HepG2 (cell line): ENCODE data around the gene TSEN54. TPM values are rescaled to one million over a fixed set of nuclear protein-coding genes. Genes with fewer than 3 reads are reported as not detected.
A peak's percentile ranks its signal among the peaks of the same experiment; 100 is the strongest.

Experiments used
- ATAC-seq: fragments of 200-7000 bp; cut with Tn5 transposase; 3 replicates; pipeline ENCODE4 v1.9.1; 2020; ENCODE audit warnings: mild to moderate bottlenecking, moderate library complexity
- BruUV-seq: library from RNA; stranded (reverse); fragments of 400-500 nt; replicated peaks from 2 replicates; lab custom pipeline; 2021; lab: Mats Ljungman, UMichigan
- CTCF ChIA-PET: fragments of 300-600 bp; formaldehyde crosslinking; extraction: SDS; loops from one replicate; lab custom pipeline; 2021; ENCODE audit warnings: low total read pairs, inconsistent platforms, low intra/inter-chr PET ratio; lab: Yijun Ruan, JAX
- POLR2A ChIA-PET: fragments of 350-600 bp; sonication (Branson Sonifier 250); formaldehyde crosslinking; loops from one replicate; lab custom pipeline; 2020; ENCODE audit warnings: antibody characterized with exemption, inconsistent platforms; lab: Yijun Ruan, JAX
- DNase-seq: peaks from one replicate; pipeline ENCODE4 v3.0.0-alpha.2; 2015; ENCODE audit warnings: low spot score
- FAIRE-seq: peaks from 3 replicates; lab custom pipeline; 2011; peaks lifted over from hg19 to GRCh38; lab: Jason Lieb, UNC
- H2AFZ ChIP-seq: one replicate; pipeline ENCODE4 v1.6.1; 2011; ENCODE audit warnings: low read length, inconsistent platforms
- H3K27ac ChIP-seq: fragments of 300-600 bp; 3 replicates; pipeline ENCODE4 v1.8.0; 2011; ENCODE audit warnings: mixed run types, mild to moderate bottlenecking, mixed read lengths, low read length, inconsistent platforms; ENCODE audit not compliant: insufficient read depth; ENCODE audit errors: extremely low read length
- H3K27me3 ChIP-seq, 2 experiments: fragments of 200-600 bp in 1 of 2; 2 replicates in 1 of 2; 3 replicates in 1 of 2; pipeline versions ENCODE4 v1.6.0 to v1.8.0; 2011; ENCODE audit warnings: low read length in 2 of 2, mild to moderate bottlenecking in 2 of 2, moderate library complexity in 2 of 2, inconsistent platforms in 1 of 2; ENCODE audit not compliant: insufficient read depth in 2 of 2, control insufficient read depth in 1 of 2
- H3K36me3 ChIP-seq, 2 experiments: fragments of 200-600 bp in 1 of 2; replicated peaks in 1 of 2; 2 replicates in 1 of 2; 3 replicates in 1 of 2; pipeline versions ENCODE4 v1.5.1 to v1.8.0; 2011; ENCODE audit warnings: low read length in 2 of 2, inconsistent platforms in 1 of 2; ENCODE audit not compliant: insufficient read depth in 2 of 2, control insufficient read depth in 1 of 2
- H3K4me1 ChIP-seq: 2 replicates; pipeline ENCODE4 v1.5.1; 2012; ENCODE audit warnings: low read length, inconsistent platforms; ENCODE audit not compliant: insufficient read depth
- H3K4me2 ChIP-seq: 2 replicates; pipeline ENCODE4 v1.6.0; 2011; ENCODE audit warnings: low read depth, low read length, inconsistent platforms
- H3K4me3 ChIP-seq, 3 experiments: fragments of 200-600 bp in 1 of 3; sonication (generic), shearing (Covaris generic) in 1 of 3; replicated peaks in 1 of 3; 2 replicates each; pipeline ENCODE4 v1.5.1; 2011 to 2016; ENCODE audit warnings: low read length in 3 of 3, inconsistent platforms in 2 of 3, low read depth in 2 of 3, mild to moderate bottlenecking in 2 of 3, control low read depth in 1 of 3, mixed read lengths in 1 of 3; ENCODE audit not compliant: insufficient read depth in 1 of 3
- H3K79me2 ChIP-seq: one replicate; pipeline ENCODE4 v1.6.1; 2011; ENCODE audit warnings: low read length, inconsistent platforms; ENCODE audit not compliant: insufficient read depth
- H3K9ac ChIP-seq: 2 replicates; pipeline ENCODE4 v1.6.0; 2011; ENCODE audit warnings: mild to moderate bottlenecking, low read depth, low read length, inconsistent platforms; ENCODE audit not compliant: insufficient read depth
- H3K9me3 ChIP-seq: 2 replicates; pipeline ENCODE4 v1.5.1; 2012; ENCODE audit warnings: mild to moderate bottlenecking, low read length
- H4K20me1 ChIP-seq: 2 replicates; pipeline ENCODE4 v1.6.0; 2011; ENCODE audit warnings: inconsistent platforms, mild to moderate bottlenecking, low read length, moderate library complexity; ENCODE audit not compliant: insufficient read depth
- ARID5B ChIP-seq: IDR thresholded peaks from 2 replicates; pipeline ENCODE4 v1.4.0; 2020; ENCODE audit warnings: mild to moderate bottlenecking, missing genetic modification reagents
- GFI1 ChIP-seq: sonication (generic); formaldehyde crosslinking; IDR thresholded peaks from 2 replicates; pipeline ENCODE4 v1.5.0; 2020; ENCODE audit warnings: missing genetic modification reagents, mild to moderate bottlenecking, borderline replicate concordance
- HNRNPL ChIP-seq: fragments of 200-400 bp; formaldehyde crosslinking; IDR thresholded peaks from 2 replicates; pipeline ENCODE4 v1.6.1; 2017; ENCODE audit warnings: mild to moderate bottlenecking, low read depth, low read length
- KLF9 ChIP-seq: IDR thresholded peaks from 2 replicates; pipeline ENCODE4 v1.6.1; 2016; ENCODE audit warnings: low read depth
- NFKB2 ChIP-seq: sonication (generic); formaldehyde crosslinking; IDR thresholded peaks from 2 replicates; pipeline ENCODE4 v1.4.0; 2020; ENCODE audit warnings: missing genetic modification reagents, borderline replicate concordance
- RORA ChIP-seq: sonication (generic); formaldehyde crosslinking; IDR thresholded peaks from 2 replicates; pipeline ENCODE4 v1.5.0; 2020; ENCODE audit warnings: mild to moderate bottlenecking, missing genetic modification reagents, moderate library complexity
- SRSF4 ChIP-seq: fragments of 200-400 bp; formaldehyde crosslinking; IDR thresholded peaks from one replicate; pipeline ENCODE4 v1.6.1; 2018; ENCODE audit warnings: mild to moderate bottlenecking, low read depth, low read length, moderate library complexity; ENCODE audit not compliant: poor library complexity, severe bottlenecking
- TFDP1 ChIP-seq: IDR thresholded peaks from 2 replicates; pipeline ENCODE4 v1.6.1; 2016; ENCODE audit warnings: missing compliant biosample characterization, missing genetic modification reagents, borderline replicate concordance
- ZBTB34 ChIP-seq: sonication (generic); formaldehyde crosslinking; IDR thresholded peaks from 2 replicates; pipeline ENCODE4 v1.8.0; 2022; ENCODE audit warnings: mild to moderate bottlenecking, missing genetic modification reagents
- ZFP82 ChIP-seq: sonication (generic); formaldehyde crosslinking; IDR thresholded peaks from 2 replicates; pipeline ENCODE4 v1.5.1; 2020; ENCODE audit warnings: mild to moderate bottlenecking, missing genetic modification reagents, borderline replicate concordance
- ZNF510 ChIP-seq: sonication (generic); formaldehyde crosslinking; IDR thresholded peaks from 2 replicates; pipeline ENCODE4 v1.4.0; 2020; ENCODE audit warnings: low read depth, mild to moderate bottlenecking, missing genetic modification reagents
- ZNF768 ChIP-seq: sonication (generic); formaldehyde crosslinking; IDR thresholded peaks from 2 replicates; pipeline ENCODE4 v1.4.0; 2020; ENCODE audit warnings: missing genetic modification reagents
- ZNF83 ChIP-seq: sonication (generic); formaldehyde crosslinking; IDR thresholded peaks from 2 replicates; pipeline ENCODE4 v1.4.0; 2020; ENCODE audit warnings: missing genetic modification reagents, mild to moderate bottlenecking, borderline replicate concordance
- WGBS: methylation state at CpG from one replicate; pipeline ENCODE4 v1.1.6; 2017; ENCODE audit warnings: low lambda C conversion rate; 5-methylcytosine and 5-hydroxymethylcytosine counted together
- in situ Hi-C: cut with HindIII; loops from 2 replicates; pipeline ENCODE4 v1.10.0; 2017; ENCODE audit warnings: low pct_unique_long_range_greater_than_20kb; ENCODE audit not compliant: extremely low pct_ligation_motif_present
- intact Hi-C: fragments of 100-400 bp; cut with micrococcal nuclease; formaldehyde crosslinking; loops from one replicate; pipeline ENCODE4 v1.10.0; 2022; ENCODE audit not compliant: unreplicated experiment
- polyA plus RNA-seq, 8 experiments: library from polyadenylated mRNA; depleted of rRNA in 3 of 8; stranded (reverse) in 7 of 8; unstranded in 1 of 8; fragments of >200 nt; fragmentation: Illumina TruSeq in 4 of 8; extraction: Trizol in 4 of 8; gene quantifications; 2 replicates each; pipeline versions ENCODE4 v1.2.1 to v1.2.3, GENCODE V29; 2011 to 2016; ENCODE audit warnings: low read depth in 4 of 8, missing spikeins in 1 of 8, mixed read lengths in 1 of 8; ENCODE audit not compliant: insufficient read depth in 1 of 8
- total RNA-seq, 5 experiments: library from RNA; depleted of rRNA; stranded (reverse); fragments of >200 nt; fragmentation: Illumina TruSeq; extraction: Trizol; gene quantifications; 2 replicates each; pipeline ENCODE4 v1.2.3, GENCODE V29; 2016; ENCODE audit warnings: low read depth in 1 of 5

Gene TSEN54
- total and polyA plus RNA-seq, 2 of the 13 experiments (the other 11 are each of a cell fraction or from before 2014, with no cell fraction given) = 62.9 to 63.3 TPM

DNA sequence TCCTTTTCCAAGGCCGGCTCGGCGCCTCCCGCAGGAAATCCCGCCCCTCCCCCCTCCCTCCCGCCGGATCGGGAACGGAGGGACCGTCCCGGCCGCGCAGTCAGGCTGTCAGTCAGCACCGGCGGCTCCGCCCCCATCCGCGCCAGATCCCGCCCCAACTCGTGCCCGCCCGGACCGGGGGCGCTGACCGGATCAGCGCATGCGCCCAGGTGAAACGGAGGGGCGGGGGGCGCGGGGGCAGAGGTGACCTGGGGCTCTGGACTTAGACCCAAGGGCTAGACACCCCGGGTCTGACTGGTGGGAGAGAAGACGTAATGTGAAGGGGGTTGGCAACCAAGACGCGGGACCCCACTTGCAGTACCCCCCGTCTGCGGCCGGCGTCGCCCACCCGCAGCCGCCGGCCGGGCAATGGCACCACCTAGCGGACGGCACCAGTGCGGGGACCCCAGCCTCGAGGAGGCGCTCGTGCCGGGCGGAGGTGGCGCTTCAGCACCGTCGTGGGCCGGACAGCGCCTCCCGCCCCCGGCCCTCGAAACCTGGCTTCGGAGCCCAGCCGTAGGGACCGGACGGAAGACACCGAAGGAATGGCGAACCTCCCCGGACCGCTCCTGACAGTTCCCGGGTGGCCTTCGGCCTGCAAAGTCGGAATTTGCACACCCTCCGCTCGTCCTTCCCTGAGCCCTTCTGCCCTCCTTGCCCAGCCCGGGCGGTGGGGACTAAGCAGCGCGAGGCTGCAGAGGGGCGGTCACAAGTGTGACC lies 653 bp upstream of the TSEN54 start, which contains the start of gene CASKIN2 (continued):
- peak; percentile 76 for TF ChIP-seq TFDP1
- TF ChIP-seq ZNF83 = peak; percentile 96; the same call in 1 of the 2 replicates
- no peak for TF ChIP-seq RORA (CRISPR knock-in tag)
- TF ChIP-seq ZNF510 (CRISPR knock-in tag) = peak; percentile 98
- TF ChIP-seq ZFP82 (CRISPR knock-in tag) = peak; percentile 9; the same call in 1 of the 2 replicates

- H3K79me2 ChIP-seq = peaks cover 10% of the 10 kb centered on the region
- ATAC-seq (peak; percentile 1; the same call in 1 of the 3 replicates), DNase-seq (no peak), FAIRE-seq (no peak)
- peaks cover 42% of the 10 kb centered on the region for H3K4me1 ChIP-seq
- H2AFZ ChIP-seq = no peak overlapping the region
- peak overlapping the region; percentile 90 for H3K4me2 ChIP-seq
- H3K9ac ChIP-seq = peak overlapping the region; percentile 64
- no TSS peak for BruUV-seq
- H3K9me3 ChIP-seq = no peaks in the 10 kb centered on the region
- WGBS = 0% methylated on average over 5 of the region's 65 CpGs
- peak overlapping the region; percentile 68 to 93 (median 79) for H3K4me3 ChIP-seq
- in situ Hi-C loops = no loop called here
- peaks cover 7 to 15% of the 10 kb centered on the region in 2 experiments; a peak in 4 of 5 replicates for H3K36me3 ChIP-seq
- 0 out of 2 replicates have a peak, but pooled peaks cover 4% of the 10 kb centered on the region for H4K20me1 ChIP-seq
- peak overlapping the region; percentile 41 for H3K27ac ChIP-seq
- H3K27me3 ChIP-seq = no peaks in the 10 kb centered on the region; a peak in 1 of 5 replicates
- intact Hi-C loops = loop anchor here (1.0 kb wide), 1 partner anchor 9 kb away; the partner anchor contains the start of gene LLGL2
- POLR2A ChIA-PET = interaction anchor here (0.5 to 2.5 kb wide), 26 partner anchors 8 to 339 kb away, joined by 3 to 29 read pairs (median 4); partner anchors contain the start of genes GALK1, GGA3, GRB2 and LLGL2
- CTCF ChIA-PET = interaction anchor here (1.4 to 3.1 kb wide), 4 partner anchors 8 to 91 kb away, joined by 7 to 26 read pairs (median 16); partner anchors contain the start of gene LLGL2
- peak; percentile 62 for TF ChIP-seq ZNF768
- 0 out of 2 replicates have a peak, but pooled peaks have one; percentile 18 for TF ChIP-seq HNRNPL
- peak; percentile 58; the same call in 1 of the 2 replicates for TF ChIP-seq ZBTB34 (CRISPR knock-in tag)
- peak; percentile 47; the same call in 1 of the 2 replicates for TF ChIP-seq ARID5B (CRISPR knock-in tag)
- no peak for TF ChIP-seq SRSF4
- TF ChIP-seq GFI1 (CRISPR knock-in tag) = 0 out of 2 replicates have a peak, but pooled peaks have one; percentile 50
- TF ChIP-seq KLF9 = 0 out of 2 replicates have a peak, but pooled peaks have one; percentile 32
- no peak for TF ChIP-seq NFKB2
These were observed 430 bp downstream of the TSEN54 start for GRCh38 chr17:75516619-75517296.
